GM12801 (cell line): ENCODE data around the gene LOXL1.

Experiments used
- CTCF ChIP-seq: IDR thresholded peaks from one replicate; pipeline ENCODE4 v1.5.1; 2011; ENCODE audit warnings: control low read depth; ENCODE audit not compliant: insufficient read length; ENCODE audit errors: extremely low read depth

Gene LOXL1

GRCh38 chr15:73927003-73927475 is 777 bp downstream of the LOXL1 start:
- no peak for TF ChIP-seq CTCF

- no peak for TF ChIP-seq CTCF
Observed at GRCh38 chr15:73927476-73928240, 1.4 kb downstream of the LOXL1 start.

GRCh38 chr15:73928241-73928579 is 1.9 kb downstream of the LOXL1 start:
- TF ChIP-seq CTCF: no peak

- TF ChIP-seq CTCF: no peak
Observed at GRCh38 chr15:73928971-73929627, 2.8 kb downstream of the LOXL1 start.

GRCh38 chr15:73930371-73930770 is 4.1 kb downstream of the LOXL1 start:
- no peak for TF ChIP-seq CTCF

- no peak for TF ChIP-seq CTCF
Observed at GRCh38 chr15:73930790-73931281, 4.6 kb downstream of the LOXL1 start.

GRCh38 chr15:73931441-73931840 is 5.2 kb downstream of the LOXL1 start:
- TF ChIP-seq CTCF: no peak
